Hematopoietic multipotent progenitor cell treated with erythropoietin and hydrocortisone succinate and interleukin-3 and kit ligand, for 6 days (in vitro differentiated cells): ENCODE data around the gene SLC6A7.
A peak's percentile ranks its signal among the peaks of the same experiment; 100 is the strongest.

Experiments used
- DNase-seq: peaks from one replicate; pipeline ENCODE4 v3.0.0-alpha.2; 2015

SLC6A7 gene

GRCh38 chr5:150196514-150196913, 6.7 kb downstream of the SLC6A7 start:
- no peak for DNase-seq

GRCh38 chr5:150196986-150197385, 7.1 kb downstream of the SLC6A7 start:
- DNase-seq, result no peak

- no peak for DNase-seq
Observed at GRCh38 chr5:150197476-150197875, 7.6 kb downstream of the SLC6A7 start.

GRCh38 chr5:150202501-150202900, 12.6 kb downstream of the SLC6A7 start:
- no peak for DNase-seq

- DNase-seq, result peak; percentile 25
Observed at GRCh38 chr5:150203832-150204589, 14.1 kb downstream of the SLC6A7 start.

GRCh38 chr5:150204590-150204960, 14.7 kb downstream of the SLC6A7 start:
- no peak for DNase-seq

GRCh38 chr5:150206098-150206778, 16.4 kb downstream of the SLC6A7 start:
- no peak for DNase-seq

GRCh38 chr5:150206779-150207115, 16.9 kb downstream of the SLC6A7 start:
- no peak for DNase-seq

- no peak for DNase-seq
Observed at GRCh38 chr5:150208187-150209098, 18.6 kb downstream of the SLC6A7 start.

- DNase-seq, result peak; percentile 14
Observed at GRCh38 chr5:150209099-150209635, 19.3 kb downstream of the SLC6A7 start.

GRCh38 chr5:150210644-150211043, 20.8 kb downstream of the SLC6A7 start:
- DNase-seq, result no peak

GRCh38 chr5:150211156-150212030, 21.5 kb downstream of the SLC6A7 start:
- no peak for DNase-seq

- DNase-seq, result no peak
Observed at GRCh38 chr5:150213530-150213929, 23.7 kb downstream of the SLC6A7 start.

GRCh38 chr5:150214289-150214688, 24.4 kb downstream of the SLC6A7 start:
- DNase-seq, result no peak

- no peak for DNase-seq
Observed at GRCh38 chr5:150215979-150216944, 26.4 kb downstream of the SLC6A7 start.

- DNase-seq, result no peak
Observed at GRCh38 chr5:150217038-150217437, 27.2 kb downstream of the SLC6A7 start.

GRCh38 chr5:150217873-150218692, 28.2 kb downstream of the SLC6A7 start:
- DNase-seq, result peak; percentile 92

GRCh38 chr5:150218693-150219035, 28.8 kb downstream of the SLC6A7 start:
- no peak for DNase-seq

- DNase-seq, result peak; percentile 12
Observed at GRCh38 chr5:150219142-150219541, 29.3 kb downstream of the SLC6A7 start.

GRCh38 chr5:150219861-150220260, 30.0 kb downstream of the SLC6A7 start:
- DNase-seq, result no peak
